ENCODE data around the gene ROR2. TPM values are rescaled to one million over a fixed set of nuclear protein-coding genes. Genes with fewer than 3 reads are reported as not detected.

Gene ROR2
- total and polyA plus RNA-seq, 2 of the 8 experiments (the other 6 are each of a cell fraction or from before 2014, with no cell fraction given): 2.7 to 4.3 TPM

- no peaks in the 10 kb centered on the region for H3K4me1 ChIP-seq (replicated peaks in 1 of 4; ENCODE audit: control insufficient read depth in 3 of 4, insufficient read depth in 4 of 4, low read length in 3 of 4)
- CTCF ChIA-PET (ENCODE audit: partially characterized antibody): no interaction called here
- H3K27me3 ChIP-seq (replicated peaks in 1 of 4; ENCODE audit: control insufficient read depth in 3 of 4, extremely low read depth in 1 of 4, insufficient read depth in 3 of 4, low read length in 3 of 4): peaks cover 0 to 1% (median 0%) of the 10 kb centered on the region in 4 experiments; a peak in 1 of 7 replicates
- no peak overlapping the region for H3K27ac ChIP-seq (ENCODE audit: low read depth, low read length)
- no peaks in the 10 kb centered on the region for H4K20me1 ChIP-seq (replicated peaks in 1 of 2; ENCODE audit: control insufficient read depth in 1 of 2, insufficient read depth in 2 of 2, low read length in 2 of 2)
- H4K8ac ChIP-seq (ENCODE audit: extremely low read depth, insufficient read depth, low read length): no peak overlapping the region
- no peak overlapping the region; the same call in 1 of the 2 replicates for H2BK12ac ChIP-seq (ENCODE audit: low read depth, low read length)
- H3K79me1 ChIP-seq (ENCODE audit: low read depth, low read length): no peaks in the 10 kb centered on the region
- no peak overlapping the region for H3K4me3 ChIP-seq (ENCODE audit: extremely low read depth in 1 of 4, insufficient read depth in 2 of 4, low read depth in 3 of 4, low read length in 4 of 4)
- H3K9ac ChIP-seq (replicated peaks in 1 of 4; ENCODE audit: extremely low read depth in 1 of 4, low read depth in 3 of 4, low read length in 3 of 4): no peak overlapping the region
- no peak overlapping the region for H2AFZ ChIP-seq (ENCODE audit: low read length)
- H3K79me2 ChIP-seq (ENCODE audit: control insufficient read depth in 1 of 2, insufficient read depth in 2 of 2, low read length in 2 of 2): no peaks in the 10 kb centered on the region
- H3K18ac ChIP-seq (ENCODE audit: extremely low read depth, low read length): no peak overlapping the region
- no peak overlapping the region for H3K23ac ChIP-seq (ENCODE audit: insufficient read length)
- no peak overlapping the region for H2BK5ac ChIP-seq (ENCODE audit: low read depth, low read length)
- no peak overlapping the region for H4K5ac ChIP-seq (ENCODE audit: insufficient read length, low read depth, low read length)
- H3K14ac ChIP-seq (ENCODE audit: insufficient read length): no peak overlapping the region
- H3K36me3 ChIP-seq (ENCODE audit: control insufficient read depth in 2 of 4, insufficient read depth in 4 of 4, low read length in 3 of 4): no peaks in the 10 kb centered on the region
- no peaks in the 10 kb centered on the region for H3K23me2 ChIP-seq (ENCODE audit: low read depth, low read length)
- H4K91ac ChIP-seq (replicated peaks; ENCODE audit: insufficient read length, low read length): no peak overlapping the region
- DNase-seq (ENCODE audit: low read depth in 1 of 2, low spot score in 2 of 2): no peak
- POLR2A ChIA-PET (ENCODE audit: partially characterized antibody): interaction anchor here (0.6 kb wide), 1 partner anchor 259 kb away, joined by 3 read pairs; no protein-coding TSS in a partner anchor
- H2AK5ac ChIP-seq (ENCODE audit: low read depth, low read length): no peak overlapping the region
- WGBS, 2 experiments (ENCODE audit: extremely low coverage in 1 of 2, insufficient coverage in 1 of 2, insufficient read length in 1 of 2, insufficient replicate concordance in 2 of 2, low coverage in 1 of 2, low lambda C conversion rate in 2 of 2, missing lambda C conversion rate in 1 of 2): 90% methylated on average over 3 of the region's 3 CpGs; no CpG with 5 or more reads in 1 of the 2 experiments
- FAIRE-seq: no peak
- TF ChIP-seq SP1 (IDR thresholded peaks at IDR 0.05; ENCODE audit: low read depth, low read length) (no peak), POLR2A (IDR thresholded peaks at IDR 0.05; ENCODE audit: control extremely low read depth in 1 of 2, low read depth in 2 of 2, low read length in 2 of 2) (no peak), JUND (IDR thresholded peaks at IDR 0.05; ENCODE audit: low read length) (no peak), TAF7 (optimal IDR thresholded peaks at IDR 0.05; ENCODE audit: borderline replicate concordance, low read depth, low read length) (no peak), SP2 (IDR thresholded peaks at IDR 0.05; ENCODE audit: low read length) (no peak)
- no peak overlapping the region for H2BK20ac ChIP-seq (ENCODE audit: low read length)
- 0 out of 2 replicates have a peak overlapping the region, but pooled peaks have one; percentile 36 for H2BK15ac ChIP-seq (ENCODE audit: low read length)
- H3K9me3 ChIP-seq (ENCODE audit: insufficient read depth in 2 of 2, low read depth in 1 of 2, low read length in 1 of 2): no peaks in the 10 kb centered on the region
- H3K4me2 ChIP-seq (ENCODE audit: insufficient read depth in 1 of 2, low read depth in 2 of 2, low read length in 2 of 2): no peak overlapping the region
- no peak overlapping the region for H2BK120ac ChIP-seq (replicated peaks; ENCODE audit: low read depth, low read length)
- no peak overlapping the region for H3K56ac ChIP-seq (replicated peaks; ENCODE audit: insufficient read length, low read depth, low read length)
- H3K4ac ChIP-seq (replicated peaks; ENCODE audit: insufficient read length, low read depth, low read length): no peak overlapping the region
Measured at GRCh38 chr9:91603932-91604331, 346.1 kb downstream of the ROR2 start.

Data from H1 (cell line).